HEK293T (cell line): ENCODE data around the gene OGDH.

Source experiments
- CTCF ChIA-PET: fragments of 350-600 bp; formaldehyde crosslinking; extraction: SDS; loops from one replicate; lab custom pipeline; 2021; ENCODE audit warnings: antibody characterized with exemption, inconsistent platforms; lab: Yijun Ruan, JAX
- POLR2A ChIA-PET: fragments of 350-600 bp; formaldehyde crosslinking; extraction: SDS; loops from one replicate; lab custom pipeline; 2020; ENCODE audit warnings: antibody characterized with exemption, inconsistent platforms; lab: Yijun Ruan, JAX
- DNase-seq: peaks from one replicate; pipeline ENCODE4 v3.0.0; 2012; ENCODE audit warnings: mixed read lengths; ENCODE audit errors: extremely low spot score
- ARNT ChIP-seq: fragments of 450-650 bp; IDR thresholded peaks from 2 replicates; pipeline ENCODE4 v1.6.1; 2017; ENCODE audit warnings: mild to moderate bottlenecking
- BHLHE40 ChIP-seq: fragments of 450-650 bp; IDR thresholded peaks from 2 replicates; pipeline ENCODE4 v1.6.1; 2016; ENCODE audit warnings: mild to moderate bottlenecking, moderate library complexity, borderline replicate concordance
- CTBP1 ChIP-seq: fragments of 450-650 bp; IDR thresholded peaks from 2 replicates; pipeline ENCODE4 v1.6.1; 2016; ENCODE audit warnings: borderline replicate concordance
- ELF4 ChIP-seq: fragments of 450-650 bp; IDR thresholded peaks from 2 replicates; pipeline ENCODE4 v1.6.1; 2017; ENCODE audit warnings: antibody characterized with exemption
- FOXA1 ChIP-seq: fragments of 450-650 bp; IDR thresholded peaks from 2 replicates; pipeline ENCODE4 v1.6.1; 2016; ENCODE audit warnings: mild to moderate bottlenecking
- FOXK2 ChIP-seq: fragments of 450-650 bp; IDR thresholded peaks from 2 replicates; pipeline ENCODE4 v1.6.1; 2016; ENCODE audit warnings: mild to moderate bottlenecking
- FOXM1 ChIP-seq: fragments of 450-650 bp; IDR thresholded peaks from 2 replicates; pipeline ENCODE4 v1.6.1; 2017; ENCODE audit warnings: mild to moderate bottlenecking, borderline replicate concordance
- HDGF ChIP-seq: fragments of 450-650 bp; IDR thresholded peaks from 2 replicates; pipeline ENCODE4 v1.6.1; 2017; ENCODE audit warnings: antibody characterized with exemption, borderline replicate concordance
- L3MBTL2 ChIP-seq: fragments of 450-650 bp; conservative IDR thresholded peaks from 2 replicates; pipeline ENCODE4 v1.6.1; 2016; ENCODE audit warnings: mild to moderate bottlenecking
- LEF1 ChIP-seq: fragments of 450-650 bp; IDR thresholded peaks from 2 replicates; pipeline ENCODE4 v1.6.1; 2017; ENCODE audit warnings: mild to moderate bottlenecking, borderline replicate concordance
- NFRKB ChIP-seq: fragments of 450-650 bp; IDR thresholded peaks from 2 replicates; pipeline ENCODE4 v1.6.1; 2016; ENCODE audit warnings: mild to moderate bottlenecking, moderate library complexity
- PKNOX1 ChIP-seq: fragments of 450-650 bp; IDR thresholded peaks from 2 replicates; pipeline ENCODE4 v1.6.1; 2016
- SP1 ChIP-seq: fragments of 450-650 bp; IDR thresholded peaks from 2 replicates; pipeline ENCODE4 v1.6.1; 2017
- SUZ12 ChIP-seq: fragments of 450-650 bp; IDR thresholded peaks from 2 replicates; pipeline ENCODE4 v1.6.1; 2016; ENCODE audit warnings: mild to moderate bottlenecking
- TARDBP ChIP-seq: fragments of 450-650 bp; IDR thresholded peaks from 2 replicates; pipeline ENCODE4 v1.6.1; 2016
- ZNF384 ChIP-seq: fragments of 450-650 bp; IDR thresholded peaks from 2 replicates; pipeline ENCODE4 v1.6.1; 2016

The OGDH gene

GRCh38 chr7:44573464-44574286, 32.8 kb upstream of the OGDH start, which contains the start of gene DDX56:
TSS of gene DDX56 (minus strand) at chr7:44573908. CDS start at chr7:44573895, 13 bp downstream.
- TF ChIP-seq ARNT, result no peak
- TF ChIP-seq L3MBTL2, result peak; percentile 99
- TF ChIP-seq ELF4, result peak; percentile 95
- CTCF ChIA-PET, result interaction anchor here (0.7 to 1.4 kb wide), 3 partner anchors 8 to 44 kb away, joined by 3 to 5 read pairs (median 5); no protein-coding TSS in a partner anchor
- peak; percentile 95 for DNase-seq
- POLR2A ChIA-PET, result interaction anchor here (0.6 to 3.1 kb wide), 32 partner anchors 8 to 563 kb away, joined by 3 to 41 read pairs (median 3); partner anchors contain the start of genes H2AZ2, NPC1L1, NUDCD3 and OGDH

DNA sequence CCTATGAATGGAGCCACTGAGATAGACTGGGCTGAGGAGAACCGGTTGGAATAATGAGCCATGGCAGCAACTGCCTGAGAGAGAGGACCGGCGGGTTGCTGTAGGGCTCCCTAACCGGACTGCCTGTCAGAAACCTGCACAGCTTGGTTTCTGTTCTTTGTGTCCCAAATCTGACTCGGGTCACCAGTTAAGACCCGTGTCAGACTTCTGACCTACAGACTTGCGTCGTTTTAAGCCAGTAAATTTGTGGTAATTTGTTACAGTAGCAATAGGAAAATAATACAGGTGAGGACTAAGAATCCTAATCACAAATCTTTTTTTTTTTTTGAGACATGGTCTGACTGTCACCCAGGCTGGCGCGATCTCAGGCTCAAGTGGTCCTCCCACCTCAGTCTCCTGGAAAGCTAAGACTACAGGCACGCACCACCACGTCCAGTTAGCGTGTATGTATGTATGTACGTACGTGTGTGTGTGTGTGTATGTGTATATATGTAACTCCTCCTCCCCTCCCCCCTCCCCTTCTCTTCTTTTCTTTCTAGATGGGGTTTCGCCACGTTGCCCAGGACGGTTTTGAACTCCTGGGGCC, 32.0 kb upstream of the OGDH start:
- ChIA-PET CTCF (interaction anchor here (0.7 to 1.4 kb wide), 3 partner anchors 9 to 45 kb away, joined by 3 to 5 read pairs (median 5); no protein-coding TSS in a partner anchor), POLR2A (interaction anchor here (0.7 to 3.1 kb wide), 27 partner anchors 8 to 563 kb away, joined by 3 to 41 read pairs (median 3); partner anchors contain the start of genes H2AZ2, NPC1L1, NUDCD3 and OGDH)
- no peak for TF ChIP-seq ELF4
- TF ChIP-seq BHLHE40, result no peak
- TF ChIP-seq NFRKB, result no peak
- no peak for TF ChIP-seq SUZ12
- no peak for TF ChIP-seq PKNOX1
- no peak for TF ChIP-seq LEF1
- TF ChIP-seq HDGF, result no peak
- DNase-seq, result no peak

DNA sequence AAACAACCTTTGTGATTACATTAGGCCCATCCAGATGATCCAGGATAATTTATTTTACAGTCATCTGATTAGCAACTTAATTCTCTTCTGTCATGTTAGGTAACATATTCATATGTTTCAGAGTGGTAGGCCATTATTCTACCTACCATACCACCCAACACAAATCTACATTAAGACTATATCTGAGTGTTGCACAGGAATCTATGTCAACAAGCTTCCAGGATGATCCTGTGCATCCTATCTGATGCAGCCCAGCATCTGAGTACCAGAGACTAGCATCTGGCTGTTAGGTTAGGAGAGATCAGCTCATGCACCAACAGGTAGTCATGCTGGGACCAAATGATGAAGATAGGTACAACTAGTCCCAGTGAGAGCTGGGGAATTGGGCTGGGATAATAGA, 31.4 kb upstream of the OGDH start:
- TF ChIP-seq ARNT, result no peak
- no peak for TF ChIP-seq CTBP1
- TF ChIP-seq SP1, result no peak
- POLR2A ChIA-PET, result interaction anchor here (0.9 to 2.2 kb wide), 4 partner anchors 11 to 310 kb away, joined by 3 to 6 read pairs (median 4); partner anchors contain the start of genes H2AZ2 and PURB
- CTCF ChIA-PET, result no interaction called here
- no peak for DNase-seq

GRCh38 chr7:44576228-44576627, 30.2 kb upstream of the OGDH start:
- no peak for TF ChIP-seq HDGF
- TF ChIP-seq L3MBTL2, result no peak
- no peak for TF ChIP-seq CTBP1
- TF ChIP-seq FOXK2, result no peak
- no peak for TF ChIP-seq BHLHE40
- TF ChIP-seq ZNF384, result no peak
- no peak for TF ChIP-seq LEF1
- TF ChIP-seq PKNOX1, result no peak
- TF ChIP-seq ELF4, result no peak
- TF ChIP-seq FOXM1, result no peak
- TF ChIP-seq SP1, result no peak
- no peak for TF ChIP-seq FOXA1
- TF ChIP-seq NFRKB, result no peak
- TF ChIP-seq ARNT, result no peak
- TF ChIP-seq SUZ12, result no peak
- no peak for TF ChIP-seq TARDBP
- ChIA-PET CTCF (no interaction called here), POLR2A (no interaction called here)
- no peak for DNase-seq

DNA sequence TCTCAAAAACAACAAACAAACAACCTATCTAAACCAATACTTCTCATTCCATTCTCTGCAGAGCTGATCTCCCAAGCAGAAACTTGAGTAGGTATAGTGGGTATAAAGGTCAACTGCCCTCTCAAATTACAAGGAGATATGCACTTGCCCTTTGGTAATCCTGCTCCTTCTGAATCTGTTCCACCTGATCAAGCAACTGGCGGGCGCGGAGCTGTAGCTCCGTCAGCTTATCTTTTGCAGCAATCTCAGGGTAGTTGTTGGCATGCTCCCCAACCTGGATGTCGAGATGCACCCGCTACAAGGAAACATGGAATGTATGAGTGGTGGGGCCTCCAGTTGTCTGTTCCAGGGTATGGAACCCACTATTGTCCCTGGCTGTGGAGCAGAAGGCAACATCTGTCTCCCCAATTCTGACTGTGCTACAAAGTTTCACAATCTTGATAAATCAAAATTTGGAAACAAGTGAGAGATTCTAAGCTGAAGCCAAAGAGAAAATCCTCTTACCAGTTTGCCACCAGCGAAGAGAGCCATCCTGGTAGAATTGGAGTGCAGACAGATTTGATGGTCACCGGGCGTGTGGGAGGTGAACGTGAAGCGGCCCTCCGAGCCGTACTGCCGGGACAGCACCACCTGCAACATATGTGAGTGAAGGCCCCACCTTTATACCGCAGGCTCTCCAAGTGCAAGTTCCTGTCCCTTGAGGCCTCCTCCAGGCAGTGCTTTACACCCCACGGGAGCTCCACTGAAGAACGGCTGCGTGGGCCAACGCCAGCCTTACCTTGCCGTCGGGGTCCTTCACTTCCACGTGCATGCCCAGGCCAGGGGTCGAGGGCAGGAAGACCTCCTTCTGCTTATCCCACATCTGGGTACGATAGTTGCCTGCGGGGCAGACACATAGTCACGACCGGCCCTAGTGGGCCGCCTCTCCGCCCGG, 25.2 kb upstream of the OGDH start:
- DNase-seq, result no peak
- ChIA-PET POLR2A (interaction anchor here (0.7 to 3.0 kb wide), 13 partner anchors 8 to 305 kb away, joined by 3 to 32 read pairs (median 5); partner anchors contain the start of genes DDX56, H2AZ2, OGDH and PURB), CTCF (interaction anchor here (0.6 kb wide), 1 partner anchor 570 kb away, joined by 3 read pairs; no protein-coding TSS in a partner anchor)
- no peak for TF ChIP-seq SP1
- TF ChIP-seq ELF4, result no peak
- no peak for TF ChIP-seq FOXM1
- TF ChIP-seq PKNOX1, result no peak
- no peak for TF ChIP-seq ZNF384
- TF ChIP-seq L3MBTL2, result peak; percentile 68; the same call in 1 of the 2 replicates
